ENCODE measurements around the gene TRIOBP. TPM values are rescaled to one million over a fixed set of nuclear protein-coding genes. Genes with fewer than 3 reads are reported as not detected.

Gene TRIOBP
- total RNA-seq, 1 donor from 2014 or later: 40.6 TPM

GRCh38 chr22:37659897-37660708 lies 36.7 kb upstream of the TRIOBP start:
- peak overlapping the region; percentile 53 for H3K4me3 ChIP-seq (ENCODE audit: insufficient read depth, low read depth, low read length)
- no peaks in the 10 kb centered on the region for H3K27me3 ChIP-seq (ENCODE audit: insufficient read depth, low read length)
- Mint-ChIP-seq H3K4me1 (ENCODE audit: low read depth, unreplicated experiment) (peaks cover 15% of the 10 kb centered on the region), H3K27ac (ENCODE audit: unreplicated experiment) (no peak overlapping the region), H3K27me3 (ENCODE audit: low read depth, unreplicated experiment) (no peaks in the 10 kb centered on the region), H3K9me3 (ENCODE audit: unreplicated experiment) (no peaks in the 10 kb centered on the region), H3K4me3 (ENCODE audit: unreplicated experiment) (peak overlapping the region; percentile 87), H3K36me3 (ENCODE audit: low read depth, unreplicated experiment) (peaks cover 5% of the 10 kb centered on the region)
- H2AFZ ChIP-seq (ENCODE audit: low read depth, low read length): no peak overlapping the region
- FAIRE-seq: no peak
- no peak overlapping the region for H3K9ac ChIP-seq (ENCODE audit: low read length)
- no peak for DNase-seq (ENCODE audit: low read depth)
- H3K4me1 ChIP-seq (ENCODE audit: insufficient read depth, low read length): peaks cover 28% of the 10 kb centered on the region
- H3K36me3 ChIP-seq (ENCODE audit: insufficient read depth, low read length): no peaks in the 10 kb centered on the region
- H3K4me2 ChIP-seq (ENCODE audit: low read length): peak overlapping the region; percentile 85
- peaks cover 55% of the 10 kb centered on the region for H3K79me2 ChIP-seq (ENCODE audit: insufficient read depth, low read length)
- peaks cover 46% of the 10 kb centered on the region for H4K20me1 ChIP-seq (ENCODE audit: insufficient read depth, low read length)
- H3K27ac ChIP-seq (ENCODE audit: low read depth, low read length): no peak overlapping the region
- H3K9me3 ChIP-seq (ENCODE audit: insufficient read depth, low read depth, low read length): no peaks in the 10 kb centered on the region
- TF ChIP-seq CTCF (IDR thresholded peaks at IDR 0.05; ENCODE audit: insufficient read depth, low read depth, low read length) (no peak), EZH2 (IDR thresholded peaks at IDR 0.05; ENCODE audit: insufficient read depth, low read length) (no peak)

GRCh38 chr22:37660709-37661045 lies 36.2 kb upstream of the TRIOBP start:
- no peak overlapping the region for H3K27ac ChIP-seq (ENCODE audit: low read depth, low read length)
- Mint-ChIP-seq H3K4me3 (ENCODE audit: unreplicated experiment) (peak overlapping the region; percentile 87), H3K9me3 (ENCODE audit: unreplicated experiment) (no peaks in the 10 kb centered on the region)

More at GRCh38 chr22:37660709-37661045, 36.2 kb upstream of the TRIOBP start:
- Histone ChIP-seq H3K27me3 (ENCODE audit: insufficient read depth, low read length) (no peaks in the 10 kb centered on the region), H4K20me1 (ENCODE audit: insufficient read depth, low read length) (peaks cover 48% of the 10 kb centered on the region), H2AFZ (ENCODE audit: low read depth, low read length) (no peak overlapping the region), H3K4me2 (ENCODE audit: low read length) (peak overlapping the region; percentile 85), H3K4me3 (ENCODE audit: insufficient read depth, low read depth, low read length) (no peak overlapping the region), H3K9ac (ENCODE audit: low read length) (peak overlapping the region; percentile 47), H3K79me2 (ENCODE audit: insufficient read depth, low read length) (peaks cover 61% of the 10 kb centered on the region), H3K4me1 (ENCODE audit: insufficient read depth, low read length) (peaks cover 28% of the 10 kb centered on the region), H3K9me3 (ENCODE audit: insufficient read depth, low read depth, low read length) (no peaks in the 10 kb centered on the region), H3K36me3 (ENCODE audit: insufficient read depth, low read length) (no peaks in the 10 kb centered on the region)
- TF ChIP-seq EZH2 (IDR thresholded peaks at IDR 0.05; ENCODE audit: insufficient read depth, low read length): no peak
- no peak for TF ChIP-seq CTCF (IDR thresholded peaks at IDR 0.05; ENCODE audit: insufficient read depth, low read depth, low read length)
- no peak for FAIRE-seq
- DNase-seq (ENCODE audit: low read depth): no peak
- peaks cover 5% of the 10 kb centered on the region for H3K36me3 Mint-ChIP-seq (ENCODE audit: low read depth, unreplicated experiment)
- no peak overlapping the region for H3K27ac Mint-ChIP-seq (ENCODE audit: unreplicated experiment)
- H3K27me3 Mint-ChIP-seq (ENCODE audit: low read depth, unreplicated experiment): no peaks in the 10 kb centered on the region
- H3K4me1 Mint-ChIP-seq (ENCODE audit: low read depth, unreplicated experiment): peaks cover 15% of the 10 kb centered on the region

Measured in astrocyte (in vitro differentiated cells and primary cell).